ENCODE measurements around the gene RSKR.

The RSKR gene

DNA sequence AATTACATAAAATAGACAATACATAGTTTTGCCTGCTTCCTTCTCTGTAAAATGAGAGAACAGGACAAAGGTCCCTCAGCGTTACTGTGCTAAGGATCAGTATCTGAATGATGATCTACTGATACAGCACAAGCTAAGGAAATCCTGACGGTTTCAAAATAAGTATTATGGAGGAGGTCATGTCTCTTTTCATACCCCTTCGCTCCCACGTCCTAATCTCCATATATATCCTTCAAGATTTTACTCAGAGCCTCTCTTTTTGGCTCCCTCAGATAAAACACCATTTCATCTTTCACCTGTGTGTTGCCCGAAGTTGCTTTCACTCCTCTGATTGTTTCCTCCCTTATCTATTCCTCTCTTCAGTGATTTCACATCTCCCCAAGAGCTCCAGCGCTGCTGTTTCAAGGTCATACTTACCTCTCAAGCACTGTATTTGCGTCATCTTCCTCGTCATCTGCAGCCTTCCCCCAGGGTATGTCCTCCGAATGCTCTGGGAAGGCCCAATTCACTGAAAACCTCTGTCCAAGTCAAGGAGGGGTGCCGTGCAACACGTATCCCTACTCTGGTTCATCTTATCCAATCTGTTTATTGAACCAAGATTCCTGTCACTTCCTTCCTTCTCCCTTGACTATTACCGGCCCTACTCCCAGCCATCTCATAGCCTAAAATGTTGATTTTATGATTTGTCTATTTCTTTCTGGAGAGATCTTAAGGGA lies 32.2 kb upstream of the RSKR start:
- Histone ChIP-seq H3K4me3 (ENCODE audit: low read length) (no peak overlapping the region), H3K27me3 (ENCODE audit: control insufficient read depth, insufficient read depth, low read length) (no peaks in the 10 kb centered on the region), H3K9me3 (ENCODE audit: control insufficient read depth, insufficient read depth, low read length) (no peaks in the 10 kb centered on the region), H3K4me1 (ENCODE audit: control insufficient read depth, insufficient read depth, low read length) (peaks cover 1% of the 10 kb centered on the region; the same call in 1 of the 2 replicates), H3K27ac (ENCODE audit: low read length) (no peak overlapping the region), H3K36me3 (ENCODE audit: control insufficient read depth, insufficient read depth, low read length) (peaks cover 16% of the 10 kb centered on the region)
- 100% methylated on average over 1 of the region's 12 CpGs for WGBS (ENCODE audit: insufficient coverage, insufficient read length)
- no peak for DNase-seq (ENCODE audit: low read depth, low spot score)

DNA sequence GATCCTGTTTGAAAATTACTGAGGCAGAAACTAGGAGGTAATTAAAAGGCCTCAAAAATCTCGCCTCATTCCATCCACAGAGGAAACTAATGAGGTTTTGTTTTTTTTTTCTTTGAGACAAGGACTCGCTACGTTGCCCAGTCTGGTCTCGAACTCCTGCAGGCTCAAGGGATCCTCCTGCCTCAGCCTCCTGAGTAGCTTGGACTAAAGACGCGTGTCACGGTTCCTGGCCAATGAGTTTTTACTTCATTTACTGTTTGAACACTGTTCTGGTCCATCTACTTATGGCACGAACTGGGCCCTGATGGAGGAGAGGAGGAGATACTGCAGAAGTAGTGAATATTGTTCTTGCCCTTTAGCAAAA lies 31.6 kb upstream of the RSKR start:
- no peak for DNase-seq (ENCODE audit: low read depth, low spot score)

DNA sequence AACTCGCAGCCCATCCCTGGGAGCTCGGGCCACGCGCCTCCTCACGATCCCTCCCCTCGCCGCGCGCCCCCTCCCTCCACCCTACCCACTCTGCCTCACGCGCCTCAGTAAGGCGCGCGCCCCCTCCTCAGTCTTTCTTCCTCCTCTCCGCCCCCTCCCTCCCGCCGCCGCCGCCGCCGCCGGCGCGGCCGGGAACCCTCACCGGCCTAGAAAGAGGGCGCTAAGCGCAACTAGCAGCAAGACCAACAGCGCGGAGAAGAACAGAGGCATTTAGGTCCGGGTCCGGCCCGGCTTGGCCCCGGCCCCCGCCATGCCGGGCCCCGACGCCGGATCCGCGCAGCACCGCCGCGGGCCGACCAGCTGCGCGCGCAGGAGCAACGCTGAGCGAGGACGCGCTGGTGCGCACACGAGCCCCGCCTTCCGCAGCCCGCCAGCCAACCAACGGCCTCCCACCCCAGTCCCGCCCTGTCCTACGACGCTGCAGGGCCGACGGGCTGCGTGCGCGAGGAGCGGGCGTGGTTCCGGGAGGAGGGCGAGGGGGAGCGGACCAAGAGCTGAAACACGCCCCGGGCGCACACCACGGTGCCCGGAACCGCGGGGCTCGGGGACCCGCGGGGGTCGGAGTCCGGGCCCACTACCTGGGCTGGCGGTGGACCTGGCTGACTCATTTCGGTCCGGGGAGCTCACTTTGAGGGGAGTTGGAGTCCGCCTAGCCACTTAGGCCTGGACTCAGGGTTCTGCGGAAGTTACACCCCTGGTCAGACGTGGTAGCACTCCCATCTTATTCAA lies 31.0 kb upstream of the RSKR start, which contains the start of gene BLTP2:
Gene BLTP2 (minus strand): TSS at position 372 of the 789 bp plus-strand sequence. CDS start 102 bp downstream, at position 270.
- Histone ChIP-seq H3K9me3 (ENCODE audit: control insufficient read depth, insufficient read depth, low read length) (no peaks in the 10 kb centered on the region), H3K36me3 (ENCODE audit: control insufficient read depth, insufficient read depth, low read length) (peaks cover 16% of the 10 kb centered on the region), H3K4me3 (ENCODE audit: low read length) (peak within 1 kb of the TSS; percentile 79), H3K4me1 (ENCODE audit: control insufficient read depth, insufficient read depth, low read length) (peaks cover 1% of the 10 kb centered on the region; the same call in 1 of the 2 replicates), H3K27me3 (ENCODE audit: control insufficient read depth, insufficient read depth, low read length) (no peaks in the 10 kb centered on the region), H3K27ac (ENCODE audit: low read length) (no peak within 1 kb of the TSS)
- peak; percentile 90 for DNase-seq (ENCODE audit: low read depth, low spot score)
- WGBS (ENCODE audit: insufficient coverage, insufficient read length): no CpG with 5 or more reads among the region's 89 CpGs

More for the DNA sequence above, 31.6 kb upstream of the RSKR start:
- Histone ChIP-seq H3K4me3 (ENCODE audit: low read length) (peak overlapping the region; percentile 79; the same call in 1 of the 2 replicates), H3K27ac (ENCODE audit: low read length) (no peak overlapping the region), H3K4me1 (ENCODE audit: control insufficient read depth, insufficient read depth, low read length) (peaks cover 1% of the 10 kb centered on the region; the same call in 1 of the 2 replicates), H3K27me3 (ENCODE audit: control insufficient read depth, insufficient read depth, low read length) (no peaks in the 10 kb centered on the region), H3K9me3 (ENCODE audit: control insufficient read depth, insufficient read depth, low read length) (no peaks in the 10 kb centered on the region), H3K36me3 (ENCODE audit: control insufficient read depth, insufficient read depth, low read length) (peaks cover 16% of the 10 kb centered on the region)
- WGBS (ENCODE audit: insufficient coverage, insufficient read length): no CpG with 5 or more reads among the region's 8 CpGs

DNA sequence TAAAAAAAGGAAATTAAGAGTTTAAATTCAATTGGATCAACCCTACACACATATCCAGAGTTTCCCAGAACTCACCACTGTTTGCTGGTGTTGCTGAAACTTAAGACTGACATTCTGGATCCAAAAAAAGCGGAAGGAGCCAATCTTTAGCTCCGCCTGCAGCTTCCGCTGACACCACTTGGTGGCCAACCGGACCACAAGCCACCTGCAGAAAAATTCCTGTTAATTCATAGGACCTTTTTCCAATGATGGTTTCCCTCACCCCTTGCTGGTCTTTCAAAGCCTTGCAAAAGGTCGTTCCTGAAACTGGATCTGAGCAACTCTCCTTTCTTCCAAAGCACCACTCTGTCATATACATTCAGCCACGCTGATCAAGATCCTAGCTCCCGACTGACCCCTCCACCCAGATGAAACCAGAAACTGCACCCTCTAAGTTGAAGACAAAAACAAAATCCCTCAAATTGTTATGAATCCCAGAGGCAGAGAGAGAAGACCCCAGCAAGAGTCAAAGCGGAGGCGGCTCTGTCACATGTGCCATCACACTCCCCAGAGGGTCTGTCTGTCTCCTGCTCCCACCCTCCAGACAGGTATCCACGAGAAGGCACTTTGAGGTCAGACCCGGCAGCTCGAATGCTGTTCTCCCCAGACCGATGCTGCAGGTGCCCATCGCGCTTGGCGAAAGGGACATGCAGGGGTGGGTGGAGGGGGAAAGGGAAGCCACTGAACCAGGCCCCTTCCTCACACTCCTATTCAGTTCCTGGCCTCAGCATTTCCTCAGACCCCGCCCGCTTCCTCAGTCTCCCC lies 30.2 kb upstream of the RSKR start:
- H3K4me1 ChIP-seq (ENCODE audit: control insufficient read depth, insufficient read depth, low read length): peaks cover 1% of the 10 kb centered on the region; the same call in 1 of the 2 replicates
- no peaks in the 10 kb centered on the region for H3K9me3 ChIP-seq (ENCODE audit: control insufficient read depth, insufficient read depth, low read length)
- H3K27me3 ChIP-seq (ENCODE audit: control insufficient read depth, insufficient read depth, low read length): no peaks in the 10 kb centered on the region
- WGBS (ENCODE audit: insufficient coverage, insufficient read length): no CpG with 5 or more reads among the region's 18 CpGs
- no peak overlapping the region for H3K27ac ChIP-seq (ENCODE audit: low read length)
- peak overlapping the region; percentile 79 for H3K4me3 ChIP-seq (ENCODE audit: low read length)
- H3K36me3 ChIP-seq (ENCODE audit: control insufficient read depth, insufficient read depth, low read length): peaks cover 22% of the 10 kb centered on the region
- DNase-seq (ENCODE audit: low read depth, low spot score): peak; percentile 20

DNA sequence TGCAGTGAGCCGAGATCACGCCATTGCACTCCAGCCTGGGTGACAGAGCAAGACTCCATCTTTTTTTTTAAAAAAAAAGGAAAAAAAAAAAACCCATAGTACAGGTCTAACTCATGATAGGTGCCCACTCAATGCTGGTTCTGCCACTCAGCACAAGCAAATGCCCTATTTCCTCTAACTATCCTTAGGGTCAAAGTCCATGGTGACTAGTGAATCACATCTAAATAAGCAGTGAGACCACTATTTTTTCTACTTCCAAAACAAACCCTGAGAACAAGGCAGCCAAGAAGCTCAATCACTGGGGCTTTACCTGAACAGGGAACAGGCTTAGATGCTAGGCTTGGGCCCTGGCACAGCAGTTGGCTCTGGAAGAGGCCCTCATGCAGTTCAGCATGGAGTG lies 27.6 kb upstream of the RSKR start:
- Histone ChIP-seq H3K36me3 (ENCODE audit: control insufficient read depth, insufficient read depth, low read length) (peaks cover 33% of the 10 kb centered on the region), H3K4me1 (ENCODE audit: control insufficient read depth, insufficient read depth, low read length) (peaks cover 1% of the 10 kb centered on the region; the same call in 1 of the 2 replicates), H3K9me3 (ENCODE audit: control insufficient read depth, insufficient read depth, low read length) (no peaks in the 10 kb centered on the region), H3K27ac (ENCODE audit: low read length) (no peak overlapping the region), H3K27me3 (ENCODE audit: control insufficient read depth, insufficient read depth, low read length) (no peaks in the 10 kb centered on the region), H3K4me3 (ENCODE audit: low read length) (no peak overlapping the region)
- no CpG with 5 or more reads among the region's 2 CpGs for WGBS (ENCODE audit: insufficient coverage, insufficient read length)
- DNase-seq (ENCODE audit: low read depth, low spot score): no peak

DNA sequence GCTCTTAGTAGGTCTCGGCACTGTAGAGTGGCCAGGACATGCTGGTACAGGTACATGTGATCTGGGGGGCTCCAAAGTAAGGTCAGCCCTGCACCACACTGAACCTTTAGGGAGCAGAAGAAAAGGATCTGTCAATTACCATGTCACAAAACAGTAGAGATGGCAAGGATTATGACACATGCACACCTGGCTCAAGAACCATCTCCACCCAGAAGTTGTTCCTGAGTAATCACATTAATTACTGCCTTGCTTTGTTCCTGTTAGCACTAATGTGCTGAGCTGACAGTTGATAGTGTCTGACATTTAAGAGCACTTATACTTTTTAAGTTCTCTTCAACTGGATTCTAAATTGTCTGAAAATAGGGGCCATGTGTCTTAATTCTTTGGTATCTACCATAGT lies 21.5 kb upstream of the RSKR start:
- H3K27ac ChIP-seq (ENCODE audit: low read length): no peak overlapping the region
- no CpG with 5 or more reads among the region's 1 CpG for WGBS (ENCODE audit: insufficient coverage, insufficient read length)
- H3K4me1 ChIP-seq (ENCODE audit: control insufficient read depth, insufficient read depth, low read length): no peaks in the 10 kb centered on the region
- DNase-seq (ENCODE audit: low read depth, low spot score): no peak
- no peaks in the 10 kb centered on the region for H3K9me3 ChIP-seq (ENCODE audit: control insufficient read depth, insufficient read depth, low read length)
- no peaks in the 10 kb centered on the region for H3K27me3 ChIP-seq (ENCODE audit: control insufficient read depth, insufficient read depth, low read length)
- H3K4me3 ChIP-seq (ENCODE audit: low read length): no peak overlapping the region
- H3K36me3 ChIP-seq (ENCODE audit: control insufficient read depth, insufficient read depth, low read length): peaks cover 60% of the 10 kb centered on the region

DNA sequence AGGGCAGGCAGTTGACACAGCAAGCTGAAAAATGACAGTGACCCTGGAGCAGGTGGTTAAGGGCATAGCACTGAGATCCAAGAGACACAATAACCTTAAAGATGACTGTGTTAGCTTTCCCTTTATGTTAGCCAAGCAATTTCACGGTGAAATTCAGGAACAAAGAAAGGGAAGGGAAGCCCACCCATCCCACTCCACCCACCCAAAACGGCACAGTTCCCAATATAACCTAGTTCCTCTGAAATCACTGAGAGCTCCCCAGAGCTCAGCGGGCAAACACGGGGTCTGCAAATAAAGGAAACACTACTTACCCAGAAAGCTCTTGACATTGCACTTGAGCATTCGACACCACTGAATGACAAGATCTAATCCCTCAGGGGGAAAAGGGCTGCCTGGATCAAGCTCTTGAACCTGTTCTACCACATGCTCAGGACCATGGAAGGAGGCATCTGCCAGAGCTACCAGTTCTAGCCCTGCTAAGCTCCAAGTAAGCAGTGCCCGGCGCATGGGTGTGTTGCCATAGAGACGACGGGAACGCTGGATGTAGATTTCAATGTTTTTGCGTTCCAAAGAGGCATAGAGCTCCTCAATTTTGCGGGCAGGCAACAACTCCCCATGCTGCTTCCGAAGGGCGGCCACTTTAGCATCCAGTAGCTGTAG lies 20.4 kb upstream of the RSKR start:
- no peak overlapping the region for H3K27ac ChIP-seq (ENCODE audit: low read length)
- H3K4me1 ChIP-seq (ENCODE audit: control insufficient read depth, insufficient read depth, low read length): no peaks in the 10 kb centered on the region
- WGBS (ENCODE audit: insufficient coverage, insufficient read length): no CpG with 5 or more reads among the region's 14 CpGs
- H3K36me3 ChIP-seq (ENCODE audit: control insufficient read depth, insufficient read depth, low read length): peaks cover 54% of the 10 kb centered on the region
- no peaks in the 10 kb centered on the region for H3K27me3 ChIP-seq (ENCODE audit: control insufficient read depth, insufficient read depth, low read length)
- DNase-seq (ENCODE audit: low read depth, low spot score): no peak
- H3K9me3 ChIP-seq (ENCODE audit: control insufficient read depth, insufficient read depth, low read length): no peaks in the 10 kb centered on the region
- no peak overlapping the region for H3K4me3 ChIP-seq (ENCODE audit: low read length)

DNA sequence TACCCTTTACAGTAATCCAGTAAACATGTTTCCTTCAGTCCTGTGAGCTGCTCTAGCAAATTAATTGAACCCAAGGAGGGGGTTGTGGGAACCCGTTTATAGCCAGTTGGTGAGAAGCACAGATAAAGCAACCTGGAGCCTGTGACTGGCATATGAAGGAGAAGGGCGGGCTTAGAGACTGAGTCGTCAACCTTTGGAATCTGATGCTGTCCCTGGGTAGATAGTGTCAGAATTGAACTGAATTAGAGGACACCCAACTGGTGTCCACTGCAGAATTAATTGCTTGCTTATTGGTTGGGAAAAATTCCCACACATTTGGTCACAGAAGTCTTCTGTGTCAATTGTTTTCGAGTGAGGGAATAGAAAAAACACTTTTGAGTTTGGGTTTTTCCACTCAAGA lies 12.8 kb upstream of the RSKR start:
- DNase-seq (ENCODE audit: low read depth, low spot score): no peak
- Histone ChIP-seq H3K4me3 (ENCODE audit: low read length) (no peak overlapping the region), H3K9me3 (ENCODE audit: control insufficient read depth, insufficient read depth, low read length) (no peaks in the 10 kb centered on the region), H3K4me1 (ENCODE audit: control insufficient read depth, insufficient read depth, low read length) (no peaks in the 10 kb centered on the region), H3K27me3 (ENCODE audit: control insufficient read depth, insufficient read depth, low read length) (no peaks in the 10 kb centered on the region), H3K27ac (ENCODE audit: low read length) (no peak overlapping the region), H3K36me3 (ENCODE audit: control insufficient read depth, insufficient read depth, low read length) (peaks cover 19% of the 10 kb centered on the region)
- no CpG with 5 or more reads among the region's 4 CpGs for WGBS (ENCODE audit: insufficient coverage, insufficient read length)

DNA sequence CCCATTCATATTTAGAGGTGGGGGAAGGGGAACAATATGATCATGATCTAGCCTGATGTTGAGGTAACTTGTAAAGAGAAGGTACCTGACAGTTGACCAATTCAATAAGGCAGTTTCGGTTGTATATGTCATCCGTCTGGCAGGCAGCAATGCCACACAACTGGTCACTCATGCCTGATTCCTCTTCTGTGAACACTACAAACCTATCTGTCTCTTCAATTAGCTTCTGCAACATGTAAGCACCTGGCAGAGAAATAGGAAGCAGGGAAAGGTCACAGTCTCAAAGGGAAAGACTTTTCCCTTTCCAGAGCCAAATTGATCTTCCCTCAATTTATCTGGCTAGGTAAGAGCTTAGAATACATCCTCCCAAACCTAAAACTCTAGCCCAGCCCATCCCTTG lies 10.2 kb upstream of the RSKR start:
- Histone ChIP-seq H3K27ac (ENCODE audit: low read length) (no peak overlapping the region), H3K4me3 (ENCODE audit: low read length) (no peak overlapping the region), H3K27me3 (ENCODE audit: control insufficient read depth, insufficient read depth, low read length) (no peaks in the 10 kb centered on the region), H3K36me3 (ENCODE audit: control insufficient read depth, insufficient read depth, low read length) (peaks cover 30% of the 10 kb centered on the region), H3K4me1 (ENCODE audit: control insufficient read depth, insufficient read depth, low read length) (no peaks in the 10 kb centered on the region), H3K9me3 (ENCODE audit: control insufficient read depth, insufficient read depth, low read length) (no peaks in the 10 kb centered on the region)
- WGBS (ENCODE audit: insufficient coverage, insufficient read length): no CpG with 5 or more reads among the region's 2 CpGs
- no peak for DNase-seq (ENCODE audit: low read depth, low spot score)

DNA sequence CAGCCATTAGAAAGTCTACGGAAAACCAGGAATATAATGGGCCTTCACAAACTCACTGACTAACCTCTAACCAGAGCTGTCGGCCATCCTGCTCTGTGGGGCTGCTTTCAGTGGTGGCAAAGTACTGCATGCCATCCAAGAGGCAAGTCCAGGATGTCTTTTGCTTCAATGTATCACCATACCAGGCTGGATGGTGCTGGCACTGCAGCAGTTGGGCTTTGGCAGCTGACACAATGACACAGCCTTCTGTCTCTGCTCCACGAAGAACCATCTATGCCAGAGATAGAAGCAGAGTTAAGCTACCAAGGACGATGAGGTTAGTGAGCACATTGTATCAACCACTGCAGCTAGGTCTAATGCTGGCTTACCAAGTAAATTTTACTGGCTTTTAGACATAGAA lies 9.7 kb upstream of the RSKR start:
- H3K9me3 ChIP-seq (ENCODE audit: control insufficient read depth, insufficient read depth, low read length): no peaks in the 10 kb centered on the region
- whole genome bisulfite sequencing (ENCODE audit: insufficient coverage, insufficient read length): no CpG with 5 or more reads among the region's 4 CpGs
- H3K27ac ChIP-seq (ENCODE audit: low read length): no peak overlapping the region
- no peaks in the 10 kb centered on the region for H3K4me1 ChIP-seq (ENCODE audit: control insufficient read depth, insufficient read depth, low read length)
- no peak for DNase-seq (ENCODE audit: low read depth, low spot score)
- H3K36me3 ChIP-seq (ENCODE audit: control insufficient read depth, insufficient read depth, low read length): peaks cover 33% of the 10 kb centered on the region
- no peaks in the 10 kb centered on the region for H3K27me3 ChIP-seq (ENCODE audit: control insufficient read depth, insufficient read depth, low read length)
- no peak overlapping the region for H3K4me3 ChIP-seq (ENCODE audit: low read length)
